Dermis blood vessel endothelial cell (primary cell): ENCODE data around the gene TUBB. TPM values are rescaled to one million over a fixed set of nuclear protein-coding genes. Genes with fewer than 3 reads are reported as not detected.

ENCODE experiments used
- DNase-seq: peaks from one replicate; pipeline ENCODE4 v3.0.0; 2010
- total RNA-seq: library from RNA; depleted of rRNA; stranded (reverse); fragments of >200 nt; gene quantifications from 2 replicates; pipeline ENCODE4 v1.2.3, GENCODE V29; 2014

The TUBB gene
- total RNA-seq: 301 and 692 TPM in 2 replicates

GRCh38 chr6:30719791-30720737 lies at the start of gene TUBB:
TSS of gene TUBB (plus strand) at chr6:30720352. CDS start at chr6:30720507, 155 bp downstream.
- DNase-seq: peak; percentile 98

- peak; percentile 39 for DNase-seq
Measured at GRCh38 chr6:30670760-30671527, 49.2 kb upstream of the TUBB start.

GRCh38 chr6:30672445-30673253 lies 47.5 kb upstream of the TUBB start, which contains the start of gene DHX16:
TSS of gene DHX16 (minus strand) at chr6:30673006. CDS start at chr6:30672841, 165 bp downstream.
- DNase-seq: peak; percentile 99

GRCh38 chr6:30676660-30677285 lies 43.4 kb upstream of the TUBB start:
- no peak for DNase-seq

GRCh38 chr6:30678964-30679726 lies 41.0 kb upstream of the TUBB start:
- peak; percentile 92 for DNase-seq

GRCh38 chr6:30679765-30680535 lies 40.2 kb upstream of the TUBB start:
- peak; percentile 32 for DNase-seq

- DNase-seq: no peak
Measured at GRCh38 chr6:30681766-30682142, 38.4 kb upstream of the TUBB start.

GRCh38 chr6:30682143-30683117 lies 37.7 kb upstream of the TUBB start:
- DNase-seq: peak; percentile 94

- DNase-seq: peak; percentile 51
Measured at GRCh38 chr6:30683183-30683979, 36.8 kb upstream of the TUBB start.

GRCh38 chr6:30683980-30684338 lies 36.2 kb upstream of the TUBB start:
- peak; percentile 20 for DNase-seq

- DNase-seq: peak; percentile 70
Measured at GRCh38 chr6:30684386-30685156, 35.6 kb upstream of the TUBB start.

GRCh38 chr6:30685157-30686008 lies 34.8 kb upstream of the TUBB start:
- peak; percentile 63 for DNase-seq

- peak; percentile 72 for DNase-seq
Measured at GRCh38 chr6:30686009-30686907, 33.9 kb upstream of the TUBB start, which contains the start of gene PPP1R18. TSS of gene PPP1R18 (minus strand) at chr6:30686645. CDS start at chr6:30686018, 627 bp downstream.

- DNase-seq: peak; percentile 95
Measured at GRCh38 chr6:30686908-30687658, 33.1 kb upstream of the TUBB start.
